Heart left ventricle (tissue), 16 donors: ENCODE measurements around the gene STX3. TPM values are rescaled to one million over a fixed set of nuclear protein-coding genes. Genes with fewer than 3 reads are reported as not detected.

Source experiments
- ATAC-seq, 4 donors: fragments of 200-7000 bp; cut with Tn5 transposase; one replicate each; pipeline ENCODE4 v1.9.1; 2020 to 2022; ENCODE audit warnings: moderate library complexity in 4 of 4, mild to moderate bottlenecking in 3 of 4, moderate number of reproducible peaks in 1 of 4
- DNase-seq, 5 donors: peaks; one replicate each; pipeline ENCODE4 v3.0.0-alpha.2; 2020
- H3K27ac ChIP-seq, 12 donors: fragments of 200-600 bp; sonication (generic) in 4 of 12; one replicate each; pipeline versions ENCODE4 v1.5.0 to v1.8.0; 2016 to 2022; ENCODE audit warnings: mild to moderate bottlenecking in 2 of 12
- H3K27me3 ChIP-seq, 9 donors: fragments of 200-600 bp; sonication (generic) in 2 of 9; one replicate each; pipeline versions ENCODE4 v1.5.1 to v1.8.0; 2016 to 2022; ENCODE audit warnings: mild to moderate bottlenecking in 3 of 9
- H3K36me3 ChIP-seq, 9 donors: fragments of 200-600 bp; sonication (generic) in 2 of 9; one replicate each; pipeline versions ENCODE4 v1.5.0 to v1.8.0; 2018 to 2022; ENCODE audit warnings: mild to moderate bottlenecking in 2 of 9
- H3K4me1 ChIP-seq, 12 donors: fragments of 200-600 bp; sonication (generic) in 4 of 12; one replicate each; pipeline versions ENCODE4 v1.5.0 to v1.8.0; 2016 to 2022; ENCODE audit warnings: mild to moderate bottlenecking in 3 of 12
- H3K4me3 ChIP-seq, 12 donors: fragments of 200-600 bp; sonication (generic) in 4 of 12; one replicate each; pipeline versions ENCODE4 v1.5.0 to v1.8.0; 2017 to 2022; ENCODE audit warnings: mild to moderate bottlenecking in 9 of 12, moderate library complexity in 4 of 12
- H3K9me3 ChIP-seq, 12 donors: fragments of 200-600 bp; sonication (generic) in 4 of 12; one replicate each; pipeline versions ENCODE4 v1.5.0 to v1.8.0; 2016 to 2022; ENCODE audit warnings: mild to moderate bottlenecking in 1 of 12
- POLR2A ChIP-seq, 2 donors: fragments of 450-650 bp; IDR thresholded peaks; one replicate each; pipeline ENCODE4 v1.6.1; 2017; ENCODE audit warnings: antibody characterized with exemption in 2 of 2, mild to moderate bottlenecking in 2 of 2, moderate library complexity in 2 of 2
- WGBS, 4 donors: extraction: QIAGEN DNeasy Blood & Tissue Kit in 2 of 4; methylation state at CpG; one replicate each; pipeline versions ENCODE4 v1.1.5 to v1.1.7; 2013 to 2018; 5-methylcytosine and 5-hydroxymethylcytosine counted together
- intact Hi-C, 10 donors: fragments of 100-400 bp; cut with DNase I; formaldehyde crosslinking; loops; one replicate each; pipeline versions ENCODE4 v1.11.1 to v1.14.2; 2022
- polyA plus RNA-seq, 2 donors: library from polyadenylated mRNA; stranded (reverse); fragments of 200-250 nt; gene quantifications; one replicate each; pipeline ENCODE4 v1.2.3, GENCODE V29; 2013
- total RNA-seq, 9 donors: library from RNA; depleted of rRNA in 2 of 9; stranded (reverse); fragments of >200 nt in 2 of 9; fragmentation: NEBNext Ultra II Directional in 3 of 9; extraction: Animal tissue kit (Norgen Biotek cat#: 25700) in 3 of 9; gene quantifications; one replicate each; pipeline versions ENCODE4 v1.1.0 to v1.2.4, GENCODE V29; 2016 to 2023
- TF ChIP-seq, protein P1 (sequence below), 12 donors: fragments of 200-600 bp; sonication (generic) in 4 of 12; IDR thresholded peaks; one replicate each; pipeline versions ENCODE4 v1.5.0 to v1.8.0; 2018 to 2022; ENCODE audit warnings: antibody characterized with exemption in 12 of 12, mild to moderate bottlenecking in 5 of 12
- donor health status: ischemic (EF 13 %, LVEDD 7.1; RV severe dilation, severe dysfunction).
- donor health status: healthy with polysubstance abuse.
- donor health status: DM: no; HTN: yes; CAD: no.
- donor health status: DM: no; HTN: no; CAD: no.
- donor health status: ischemic (EF 25% LVEDD 6.9; RV normal size, moderate dysfunction).
- donor health status: ischemic (EF 25% LVEDD 5.7; RV mildly dilated, moderate dysfunction).
- donor health status: healthy.
- donor health status: DM: yes; HTN: yes; CAD: no.
- donor health status: ischemic (EF 35%, LVEDD 5.7; RV mildly dilated, moderate dysfunction).
- donor health status: nonischemic (EF 11% LVEDD 7.7; RV severe dilation, severe dysfunction).
- donor health status: DM: yes; HTN: yes; CAD: no.
- donor health status: PGD.
- donor health status: ischemic (EF 29% LVEDD 5.4; RV normal size, mild dysfunction).
- donor health status: nonischemic (EF 23%, LVEDD 6.1; RV moderate dilation, normal function).

STX3 gene
- total and polyA plus RNA-seq, 11 donors = 6.8 to 16.6 (median 10.0) TPM

GRCh38 chr11:59822989-59823566, 67.9 kb downstream of the STX3 start:
- H3K27me3 ChIP-seq = no peaks in the 10 kb centered on the region
- no peaks in the 10 kb centered on the region for H3K9me3 ChIP-seq
- H3K4me1 ChIP-seq = peaks cover 0 to 15% (median 0%) of the 10 kb centered on the region in 12 donors
- H3K4me3 ChIP-seq = no peak overlapping the region
- no peak overlapping the region for H3K27ac ChIP-seq
- whole genome bisulfite sequencing, 4 donors = 4 to 8% (median 6%) methylated on average over 9 of the region's 9 CpGs
- intact Hi-C loops = loop anchor here (2.0 to 10.0 kb wide), 10 partner anchors 92 to 794 kb away; no protein-coding TSS in a partner anchor
- TF ChIP-seq POLR2A (IDR thresholded peaks at IDR 0.05) = no peak
- TF ChIP-seq, protein P1, sequence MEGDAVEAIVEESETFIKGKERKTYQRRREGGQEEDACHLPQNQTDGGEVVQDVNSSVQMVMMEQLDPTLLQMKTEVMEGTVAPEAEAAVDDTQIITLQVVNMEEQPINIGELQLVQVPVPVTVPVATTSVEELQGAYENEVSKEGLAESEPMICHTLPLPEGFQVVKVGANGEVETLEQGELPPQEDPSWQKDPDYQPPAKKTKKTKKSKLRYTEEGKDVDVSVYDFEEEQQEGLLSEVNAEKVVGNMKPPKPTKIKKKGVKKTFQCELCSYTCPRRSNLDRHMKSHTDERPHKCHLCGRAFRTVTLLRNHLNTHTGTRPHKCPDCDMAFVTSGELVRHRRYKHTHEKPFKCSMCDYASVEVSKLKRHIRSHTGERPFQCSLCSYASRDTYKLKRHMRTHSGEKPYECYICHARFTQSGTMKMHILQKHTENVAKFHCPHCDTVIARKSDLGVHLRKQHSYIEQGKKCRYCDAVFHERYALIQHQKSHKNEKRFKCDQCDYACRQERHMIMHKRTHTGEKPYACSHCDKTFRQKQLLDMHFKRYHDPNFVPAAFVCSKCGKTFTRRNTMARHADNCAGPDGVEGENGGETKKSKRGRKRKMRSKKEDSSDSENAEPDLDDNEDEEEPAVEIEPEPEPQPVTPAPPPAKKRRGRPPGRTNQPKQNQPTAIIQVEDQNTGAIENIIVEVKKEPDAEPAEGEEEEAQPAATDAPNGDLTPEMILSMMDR (IDR thresholded peaks at IDR 0.05) = peak; percentile 46 to 70 (median 63)
- ATAC-seq (peak in 3 of 4 donors; percentile 86 to 88 (median 87)), DNase-seq (peak in 1 of 5 donors; percentile 30)
- no peaks in the 10 kb centered on the region for H3K36me3 ChIP-seq

GRCh38 chr11:59829358-59829757, 74.2 kb downstream of the STX3 start:
- no peaks in the 10 kb centered on the region for H3K27me3 ChIP-seq
- TF ChIP-seq, protein P1 (IDR thresholded peaks at IDR 0.05) = no peak
- no peak for TF ChIP-seq POLR2A (IDR thresholded peaks at IDR 0.05)
- WGBS, 4 donors = 81 to 89% (median 84%) methylated on average over 3 of the region's 3 CpGs
- peaks cover 0 to 4% (median 0%) of the 10 kb centered on the region in 12 donors for H3K4me1 ChIP-seq
- H3K36me3 ChIP-seq = no peaks in the 10 kb centered on the region
- no peak overlapping the region for H3K4me3 ChIP-seq
- ATAC-seq = no peak
- no peak for DNase-seq
- intact Hi-C loops = loop anchor here in 6 of 10 donors (5.0 to 10.0 kb wide), 5 partner anchors 85 to 425 kb away; no protein-coding TSS in a partner anchor
- H3K27ac ChIP-seq = no peak overlapping the region
- H3K9me3 ChIP-seq = no peaks in the 10 kb centered on the region

GRCh38 chr11:59833602-59834001, 78.4 kb downstream of the STX3 start:
- H3K9me3 ChIP-seq = no peaks in the 10 kb centered on the region
- TF ChIP-seq POLR2A (IDR thresholded peaks at IDR 0.05) = no peak
- TF ChIP-seq, protein P1 (IDR thresholded peaks at IDR 0.05) = no peak
- no peak overlapping the region for H3K27ac ChIP-seq
- intact Hi-C loops = no loop called here
- WGBS, 4 donors = 71 to 81% (median 81%) methylated on average over 2 of the region's 2 CpGs
- peaks cover 0 to 4% (median 0%) of the 10 kb centered on the region in 12 donors for H3K4me1 ChIP-seq
- DNase-seq = no peak
- H3K36me3 ChIP-seq = no peaks in the 10 kb centered on the region
- no peak for ATAC-seq
- H3K4me3 ChIP-seq = no peak overlapping the region
- H3K27me3 ChIP-seq = no peaks in the 10 kb centered on the region

- Histone ChIP-seq H3K27ac (no peak overlapping the region), H3K4me1 (no peaks in the 10 kb centered on the region), H3K36me3 (no peaks in the 10 kb centered on the region), H3K9me3 (no peaks in the 10 kb centered on the region), H3K4me3 (no peak overlapping the region), H3K27me3 (no peaks in the 10 kb centered on the region)
- TF ChIP-seq, protein P1 (IDR thresholded peaks at IDR 0.05) = no peak
- TF ChIP-seq POLR2A (IDR thresholded peaks at IDR 0.05) = no peak
- ATAC-seq (no peak), DNase-seq (no peak)
- intact Hi-C loops = no loop called here
Observed at GRCh38 chr11:59839615-59840014, 84.4 kb downstream of the STX3 start.
